Naive thymus-derived CD4-positive, alpha-beta T cell (primary cell): ENCODE data around the gene DOK5. TPM values are rescaled to one million over a fixed set of nuclear protein-coding genes. Genes with fewer than 3 reads are reported as not detected.

Experiments
- ATAC-seq: fragments of 150-1000 bp; cut with Tn5 transposase; 2 replicates; pipeline ENCODE4 v1.10.0; 2021; ENCODE audit warnings: mild to moderate bottlenecking, moderate library complexity
- CTCF ChIA-PET: fragments of 350-600 bp; sonication (Branson Sonifier 250); formaldehyde crosslinking; loops from one replicate; lab custom pipeline; 2021; ENCODE audit warnings: antibody characterized with exemption; lab: Charles Lee
- POLR2A ChIA-PET: fragments of 350-600 bp; sonication (Branson Sonifier 250); formaldehyde crosslinking; loops from one replicate; lab custom pipeline; 2021; ENCODE audit warnings: antibody characterized with exemption, inconsistent platforms; lab: Charles Lee
- DNase-seq, 9 donors: peaks; one replicate each; pipeline versions ENCODE4 v3.0.0 to v3.0.0-alpha.2; 2020 to 2022; ENCODE audit warnings: mixed read lengths in 1 of 9
- H3K27ac ChIP-seq: one replicate; pipeline ENCODE4 v1.7.0; 2013; ENCODE audit warnings: mild to moderate bottlenecking, low read depth, low read length, moderate library complexity
- H3K27me3 ChIP-seq, 2 donors: one replicate each; pipeline ENCODE4 v1.7.0; 2013; ENCODE audit warnings: low read length in 2 of 2, mild to moderate bottlenecking in 2 of 2, moderate library complexity in 2 of 2; ENCODE audit not compliant: control insufficient read depth in 2 of 2, insufficient read depth in 2 of 2
- H3K36me3 ChIP-seq, 3 experiments: 1 replicate in 2 of 3; 2 replicates in 1 of 3; pipeline ENCODE4 v1.7.0; 2013; ENCODE audit warnings: low read length in 3 of 3, mild to moderate bottlenecking in 3 of 3, moderate library complexity in 1 of 3; ENCODE audit not compliant: insufficient read depth in 3 of 3, control insufficient read depth in 2 of 3
- H3K4me1 ChIP-seq, 2 donors: one replicate each; pipeline ENCODE4 v1.7.0; 2013; ENCODE audit warnings: low read length in 2 of 2, mild to moderate bottlenecking in 2 of 2, moderate library complexity in 1 of 2; ENCODE audit not compliant: control insufficient read depth in 2 of 2, insufficient read depth in 2 of 2
- H3K4me3 ChIP-seq: 2 replicates; pipeline ENCODE4 v1.7.0; 2013; ENCODE audit warnings: mild to moderate bottlenecking, low read length
- H3K9me3 ChIP-seq, 3 experiments: 1 replicate in 2 of 3; 2 replicates in 1 of 3; pipeline ENCODE4 v1.7.0; 2013; ENCODE audit warnings: low read length in 3 of 3; ENCODE audit not compliant: control insufficient read depth in 2 of 3
- H3K27ac Mint-ChIP-seq, 9 donors: one replicate each; pipeline ENCODE4 v1.8.0; 2020 to 2022; ENCODE audit warnings: mixed read lengths in 9 of 9, mild to moderate bottlenecking in 8 of 9, moderate library complexity in 5 of 9, inconsistent platforms in 2 of 9
- H3K27me3 Mint-ChIP-seq, 5 donors: one replicate each; pipeline ENCODE4 v1.8.0; 2021 to 2022; ENCODE audit warnings: mixed read lengths in 5 of 5, mild to moderate bottlenecking in 1 of 5
- H3K36me3 Mint-ChIP-seq, 5 donors: one replicate each; pipeline ENCODE4 v1.8.0; 2020 to 2022; ENCODE audit warnings: mixed read lengths in 5 of 5, mild to moderate bottlenecking in 3 of 5, inconsistent platforms in 1 of 5
- H3K4me1 Mint-ChIP-seq, 7 donors: one replicate each; pipeline ENCODE4 v1.8.0; 2020 to 2022; ENCODE audit warnings: mixed read lengths in 7 of 7, mild to moderate bottlenecking in 3 of 7, inconsistent platforms in 1 of 7
- H3K4me3 Mint-ChIP-seq, 10 donors: one replicate each; pipeline ENCODE4 v1.8.0; 2020 to 2022; ENCODE audit warnings: mild to moderate bottlenecking in 10 of 10, mixed read lengths in 10 of 10, moderate library complexity in 6 of 10, inconsistent platforms in 2 of 10
- H3K9me3 Mint-ChIP-seq, 11 donors: one replicate each; pipeline ENCODE4 v1.8.0; 2020 to 2022; ENCODE audit warnings: mixed read lengths in 11 of 11, mild to moderate bottlenecking in 4 of 11, inconsistent platforms in 1 of 11, moderate library complexity in 1 of 11
- intact Hi-C, 2 donors: fragments of 100-400 bp; cut with micrococcal nuclease; formaldehyde crosslinking; loops; one replicate each; pipeline ENCODE4 v1.15.1; 2023
- polyA plus RNA-seq, 2 donors: library from polyadenylated mRNA; unstranded; fragments of 300-500 nt; fragmentation: Illumina TruSeq; gene quantifications; one replicate each; pipeline ENCODE4 v1.2.3, GENCODE V29; 2021
- total RNA-seq, 6 experiments: library from RNA in 5 of 6; stranded (reverse) in 5 of 6; gene quantifications; 1 replicate in 5 of 6; 2 replicates in 1 of 6; pipeline ENCODE4 v1.2.3 and lab custom pipeline; 2021 to 2026

DOK5 gene
- total and polyA plus RNA-seq, 7 experiments from 2014 or later: 0.85 TPM; not detected in 6

GRCh38 chr20:54622333-54623295 is 147.2 kb downstream of the DOK5 start:
- no peak overlapping the region for H3K27ac Mint-ChIP-seq
- H3K4me3 ChIP-seq: no peak overlapping the region
- no peaks in the 10 kb centered on the region for H3K36me3 Mint-ChIP-seq
- H3K4me1 Mint-ChIP-seq: peaks cover 0 to 1% (median 0%) of the 10 kb centered on the region in 7 donors
- intact Hi-C loops: no loop called here
- ATAC-seq (no peak), DNase-seq (no peak)
- CTCF ChIA-PET: no interaction called here
- H3K4me1 ChIP-seq: no peaks in the 10 kb centered on the region
- H3K36me3 ChIP-seq: no peaks in the 10 kb centered on the region
- H3K27ac ChIP-seq: no peak overlapping the region
- peaks cover 0 to 2% of the 10 kb centered on the region in 2 donors for H3K27me3 ChIP-seq
- H3K9me3 ChIP-seq: no peaks in the 10 kb centered on the region
- H3K27me3 Mint-ChIP-seq: peaks cover 2 to 31% (median 5%) of the 10 kb centered on the region in 5 donors
- H3K4me3 Mint-ChIP-seq: no peak overlapping the region
- no peaks in the 10 kb centered on the region for H3K9me3 Mint-ChIP-seq
- POLR2A ChIA-PET: no interaction called here

- Mint-ChIP-seq H3K27ac (no peak overlapping the region), H3K4me3 (no peak overlapping the region)
- intact Hi-C loops: no loop called here
Observed at GRCh38 chr20:54623991-54624569, 148.7 kb downstream of the DOK5 start.

GRCh38 chr20:54624706-54625390 is 149.5 kb downstream of the DOK5 start:
- Mint-ChIP-seq H3K27me3 (peaks cover 2 to 28% (median 6%) of the 10 kb centered on the region in 5 donors), H3K27ac (no peak overlapping the region), H3K4me1 (peaks cover 0 to 1% (median 0%) of the 10 kb centered on the region in 7 donors), H3K36me3 (no peaks in the 10 kb centered on the region), H3K4me3 (no peak overlapping the region), H3K9me3 (no peaks in the 10 kb centered on the region)
- DNase-seq (no peak), ATAC-seq (no peak)
- H3K27ac ChIP-seq: no peak overlapping the region
- no peak overlapping the region for H3K4me3 ChIP-seq
- intact Hi-C loops: no loop called here
- ChIA-PET POLR2A (no interaction called here), CTCF (no interaction called here)
- no peaks in the 10 kb centered on the region for H3K4me1 ChIP-seq
- peaks cover 0 to 2% of the 10 kb centered on the region in 2 donors for H3K27me3 ChIP-seq
- H3K36me3 ChIP-seq: no peaks in the 10 kb centered on the region
- H3K9me3 ChIP-seq: no peaks in the 10 kb centered on the region

More at GRCh38 chr20:54623991-54624569, 148.7 kb downstream of the DOK5 start:
- Mint-ChIP-seq H3K4me1 (peaks cover 0 to 1% (median 0%) of the 10 kb centered on the region in 7 donors), H3K9me3 (no peaks in the 10 kb centered on the region), H3K27me3 (peaks cover 2 to 31% (median 6%) of the 10 kb centered on the region in 5 donors), H3K36me3 (no peaks in the 10 kb centered on the region)
- ChIA-PET POLR2A (no interaction called here), CTCF (no interaction called here)
- ATAC-seq: no peak
- no peaks in the 10 kb centered on the region for H3K4me1 ChIP-seq
- no peak overlapping the region for H3K27ac ChIP-seq
- H3K4me3 ChIP-seq: no peak overlapping the region
- DNase-seq: no peak
- H3K36me3 ChIP-seq: no peaks in the 10 kb centered on the region
- peaks cover 0 to 2% of the 10 kb centered on the region in 2 donors for H3K27me3 ChIP-seq
- H3K9me3 ChIP-seq: no peaks in the 10 kb centered on the region

GRCh38 chr20:54625497-54625896 is 150.1 kb downstream of the DOK5 start:
- H3K27ac Mint-ChIP-seq: no peak overlapping the region
- no peak overlapping the region for H3K27ac ChIP-seq
- no peak overlapping the region for H3K4me3 Mint-ChIP-seq
- no peaks in the 10 kb centered on the region for H3K4me1 ChIP-seq
- H3K9me3 ChIP-seq: no peaks in the 10 kb centered on the region
- H3K9me3 Mint-ChIP-seq: no peaks in the 10 kb centered on the region
- H3K27me3 Mint-ChIP-seq: peaks cover 2 to 26% (median 6%) of the 10 kb centered on the region in 5 donors
- DNase-seq: no peak
- no peaks in the 10 kb centered on the region for H3K36me3 ChIP-seq
- ChIA-PET POLR2A (no interaction called here), CTCF (no interaction called here)
- no peak overlapping the region for H3K4me3 ChIP-seq
- H3K27me3 ChIP-seq: peaks cover 0 to 2% of the 10 kb centered on the region in 2 donors
- no peak for ATAC-seq
- peaks cover 0 to 1% (median 0%) of the 10 kb centered on the region in 7 donors for H3K4me1 Mint-ChIP-seq
- intact Hi-C loops: no loop called here
- no peaks in the 10 kb centered on the region for H3K36me3 Mint-ChIP-seq

GRCh38 chr20:54626126-54626525 is 150.7 kb downstream of the DOK5 start:
- CTCF ChIA-PET: no interaction called here
- Histone ChIP-seq H3K4me1 (no peaks in the 10 kb centered on the region), H3K36me3 (no peaks in the 10 kb centered on the region), H3K4me3 (no peak overlapping the region), H3K27ac (no peak overlapping the region), H3K9me3 (no peaks in the 10 kb centered on the region), H3K27me3 (peaks cover 0 to 2% of the 10 kb centered on the region in 2 donors)
- Mint-ChIP-seq H3K9me3 (peaks cover 0 to under 1% (median 0%) of the 10 kb centered on the region in 11 donors), H3K4me3 (no peak overlapping the region), H3K27me3 (peaks cover 2 to 23% (median 6%) of the 10 kb centered on the region in 5 donors), H3K4me1 (peaks cover 0 to 1% (median 0%) of the 10 kb centered on the region in 7 donors), H3K27ac (no peak overlapping the region), H3K36me3 (no peaks in the 10 kb centered on the region)
- ATAC-seq (no peak), DNase-seq (no peak)
- intact Hi-C loops: no loop called here
- POLR2A ChIA-PET: no interaction called here

GRCh38 chr20:54629632-54630031 is 154.2 kb downstream of the DOK5 start:
- ChIA-PET CTCF (no interaction called here), POLR2A (no interaction called here)
- H3K9me3 Mint-ChIP-seq: peaks cover 0 to 1% (median 0%) of the 10 kb centered on the region in 11 donors
- Histone ChIP-seq H3K27ac (no peak overlapping the region), H3K27me3 (peaks cover 0 to 2% of the 10 kb centered on the region in 2 donors), H3K4me3 (no peak overlapping the region), H3K36me3 (no peaks in the 10 kb centered on the region), H3K4me1 (no peaks in the 10 kb centered on the region), H3K9me3 (no peaks in the 10 kb centered on the region)
- H3K36me3 Mint-ChIP-seq: no peaks in the 10 kb centered on the region
- no peak overlapping the region for H3K4me3 Mint-ChIP-seq
- H3K27me3 Mint-ChIP-seq: peaks cover 0 to 12% (median 10%) of the 10 kb centered on the region in 5 donors
- DNase-seq: no peak
- no peak for ATAC-seq
- intact Hi-C loops: no loop called here
- H3K4me1 Mint-ChIP-seq: peaks cover 0 to 1% (median 0%) of the 10 kb centered on the region in 7 donors
- H3K27ac Mint-ChIP-seq: no peak overlapping the region
